SK-N-SH (cell line): ENCODE data around the gene JAK1. TPM values are rescaled to one million over a fixed set of nuclear protein-coding genes. Genes with fewer than 3 reads are reported as not detected.

Experiments used
- CTCF ChIA-PET: fragments of 300-600, 350-600 bp; formaldehyde crosslinking; extraction: SDS; loops from one replicate; lab custom pipeline; 2021; lab: Yijun Ruan, JAX
- POLR2A ChIA-PET: fragments of 350-600 bp; sonication (Branson Sonifier 250); formaldehyde crosslinking; extraction: SDS; loops from one replicate; lab custom pipeline; 2020; ENCODE audit warnings: antibody characterized with exemption, inconsistent platforms; lab: Yijun Ruan, JAX
- DNase-seq: peaks from one replicate; pipeline ENCODE4 v3.0.0; 2012
- H2AFZ ChIP-seq: fragments of 200-600 bp; sonication (generic); 2 replicates; pipeline ENCODE4 v1.8.1; 2016; ENCODE audit warnings: antibody characterized with exemption, mild to moderate bottlenecking, low read depth
- H3F3A ChIP-seq: fragments of 200-600 bp; sonication (generic); replicated peaks from 2 replicates; pipeline ENCODE3; 2016; ENCODE audit warnings: antibody characterized with exemption, mild to moderate bottlenecking; ENCODE audit not compliant: insufficient read depth
- H3K27ac ChIP-seq, 2 experiments: fragments of 200-500 bp in 1 of 2; fragments of 200-600 bp in 1 of 2; sonication (Bioruptor generic) in 1 of 2; sonication (generic), shearing (Covaris generic) in 1 of 2; 2 replicates each; pipeline versions ENCODE4 v1.5.1 to v1.6.1; 2014 to 2016; ENCODE audit warnings: low read depth in 2 of 2, inconsistent platforms in 1 of 2, low read length in 1 of 2, mild to moderate bottlenecking in 1 of 2, mixed read lengths in 1 of 2
- H3K27me3 ChIP-seq: fragments of 200-600 bp; sonication (generic), shearing (Covaris generic); 2 replicates; pipeline ENCODE4 v1.6.1; 2016; ENCODE audit warnings: mixed run types; ENCODE audit not compliant: insufficient read depth
- H3K36me3 ChIP-seq, 2 experiments: fragments of 200-500 bp in 1 of 2; fragments of 200-600 bp in 1 of 2; sonication (Bioruptor generic) in 1 of 2; sonication (generic) in 1 of 2; replicated peaks in 1 of 2; 2 replicates each; pipeline versions ENCODE3 to v1.5.1; 2014 to 2016; ENCODE audit warnings: low read length in 1 of 2, mild to moderate bottlenecking in 1 of 2; ENCODE audit not compliant: insufficient read depth in 2 of 2, control insufficient read depth in 1 of 2
- H3K4me1 ChIP-seq, 2 experiments: fragments of 200-500 bp in 1 of 2; fragments of 200-600 bp in 1 of 2; sonication (Bioruptor generic) in 1 of 2; sonication (generic), shearing (Covaris generic) in 1 of 2; 2 replicates each; pipeline versions ENCODE4 v1.5.1 to v1.6.1; 2014 to 2016; ENCODE audit warnings: low read depth in 1 of 2, low read length in 1 of 2, mixed run types in 1 of 2; ENCODE audit not compliant: insufficient read depth in 2 of 2, control insufficient read depth in 1 of 2
- H3K4me2 ChIP-seq: fragments of 200-600 bp; sonication (generic), shearing (Covaris generic); 2 replicates; pipeline ENCODE4 v1.6.1; 2017; ENCODE audit warnings: mixed run types
- H3K4me3 ChIP-seq, 2 experiments: fragments of 200-500 bp in 1 of 2; fragments of 200-600 bp in 1 of 2; sonication (Bioruptor generic) in 1 of 2; sonication (generic), shearing (Covaris generic) in 1 of 2; 2 replicates each; pipeline versions ENCODE4 v1.5.1 to v1.8.1; 2014 to 2016; ENCODE audit warnings: low read depth in 2 of 2, inconsistent platforms in 1 of 2, low read length in 1 of 2, mild to moderate bottlenecking in 1 of 2, mixed read lengths in 1 of 2, moderate library complexity in 1 of 2
- H3K79me2 ChIP-seq: fragments of 200-600 bp; sonication (generic); 2 replicates; pipeline ENCODE4 v1.8.1; 2017; ENCODE audit warnings: mild to moderate bottlenecking; ENCODE audit not compliant: insufficient read depth
- H3K9ac ChIP-seq: fragments of 200-600 bp; sonication (generic); 2 replicates; pipeline ENCODE4 v1.6.1; 2017; ENCODE audit warnings: mixed run types
- H3K9me2 ChIP-seq: fragments of 200-600 bp; sonication (generic); 2 replicates; pipeline ENCODE4 v1.6.1; 2017; ENCODE audit warnings: mixed run types
- H3K9me3 ChIP-seq: fragments of 200-600 bp; sonication (generic); 2 replicates; pipeline ENCODE4 v1.6.1; 2017; ENCODE audit warnings: mixed run types, mild to moderate bottlenecking, moderate library complexity
- H4K20me1 ChIP-seq: fragments of 200-600 bp; sonication (generic); 2 replicates; pipeline ENCODE4 v1.6.1; 2017; ENCODE audit warnings: mild to moderate bottlenecking, mixed run types; ENCODE audit not compliant: insufficient read depth
- CHD2 ChIP-seq: fragments of 150-350 bp; IDR thresholded peaks from 2 replicates; pipeline ENCODE4 v1.6.1; 2018; ENCODE audit warnings: low read length; ENCODE audit not compliant: partially characterized antibody
- EP300 ChIP-seq, 2 experiments: IDR thresholded peaks; 2 replicates each; pipeline versions ENCODE4 v1.4.0 to v1.6.1; 2012; ENCODE audit warnings: borderline replicate concordance in 1 of 2, low read depth in 1 of 2, low read length in 1 of 2
- EZH2phosphoT487 ChIP-seq: fragments of 200-600 bp; sonication (generic); IDR thresholded peaks from 2 replicates; pipeline ENCODE4 v1.6.1; 2017; ENCODE audit warnings: low read depth, mixed run types, mild to moderate bottlenecking, antibody characterized with exemption, moderate library complexity, borderline replicate concordance
- FOSL2 ChIP-seq: IDR thresholded peaks from 2 replicates; pipeline ENCODE4 v1.4.0; 2012; ENCODE audit warnings: low read depth, mild to moderate bottlenecking, moderate library complexity, borderline replicate concordance
- FOXM1 ChIP-seq: IDR thresholded peaks from 2 replicates; pipeline ENCODE4 v1.4.0; 2012; ENCODE audit warnings: low read depth, mild to moderate bottlenecking
- GABPA ChIP-seq: IDR thresholded peaks from 2 replicates; pipeline ENCODE4 v1.4.0; 2012; ENCODE audit warnings: low read depth, mild to moderate bottlenecking
- MEF2A ChIP-seq: IDR thresholded peaks from 2 replicates; pipeline ENCODE4 v1.4.0; 2012; ENCODE audit warnings: low read depth, borderline replicate concordance
- NRF1 ChIP-seq: IDR thresholded peaks from 2 replicates; pipeline ENCODE4 v1.6.1; 2012; ENCODE audit warnings: low read depth, mild to moderate bottlenecking, low read length
- POLR2AphosphoS5 ChIP-seq: IDR thresholded peaks from 2 replicates; pipeline ENCODE4 v1.6.1; 2012; ENCODE audit warnings: low read depth, low read length
- REST ChIP-seq: IDR thresholded peaks from 2 replicates; pipeline ENCODE4 v1.6.1; 2012; ENCODE audit warnings: mild to moderate bottlenecking, low read depth, low read length, moderate library complexity
- RFX5 ChIP-seq: IDR thresholded peaks from 2 replicates; pipeline ENCODE4 v1.6.1; 2012; ENCODE audit warnings: mild to moderate bottlenecking, improper control_type of control experiment, low read length
- RXRA ChIP-seq: IDR thresholded peaks from 2 replicates; pipeline ENCODE4 v1.4.0; 2012; ENCODE audit warnings: low read depth, mild to moderate bottlenecking, borderline replicate concordance
- SIN3A ChIP-seq: IDR thresholded peaks from 2 replicates; pipeline ENCODE4 v1.6.1; 2012; ENCODE audit warnings: low read depth, mild to moderate bottlenecking, low read length, moderate library complexity, borderline replicate concordance
- SMC3 ChIP-seq: IDR thresholded peaks from 2 replicates; pipeline ENCODE4 v1.6.1; 2012; ENCODE audit warnings: low read depth, low read length, improper control_type of control experiment
- TAF1 ChIP-seq: IDR thresholded peaks from 2 replicates; pipeline ENCODE4 v1.6.1; 2012; ENCODE audit warnings: low read depth, mild to moderate bottlenecking, low read length, moderate library complexity, borderline replicate concordance
- TCF12 ChIP-seq: IDR thresholded peaks from 2 replicates; pipeline ENCODE4 v1.4.0; 2012
- WGBS: methylation state at CpG from one replicate; pipeline ENCODE4 v1.1.6; 2017; ENCODE audit warnings: low lambda C conversion rate; 5-methylcytosine and 5-hydroxymethylcytosine counted together
- polyA plus RNA-seq, 3 experiments: library from polyadenylated mRNA; depleted of rRNA; stranded (reverse); fragments of >200 nt; gene quantifications; 2 replicates each; pipeline ENCODE4 v1.2.3, GENCODE V29; 2012
- TF ChIP-seq, protein P1 (sequence below): IDR thresholded peaks from 2 replicates; pipeline ENCODE4; 2012
- TF ChIP-seq, protein P2 (sequence below): IDR thresholded peaks from 2 replicates; pipeline ENCODE4 v1.4.0; 2012; ENCODE audit warnings: low read depth
- TF ChIP-seq, protein P3 (sequence below): fragments of 200-600 bp; sonication (generic); IDR thresholded peaks from 2 replicates; pipeline ENCODE4 v1.6.1; 2017; ENCODE audit warnings: antibody characterized with exemption, mild to moderate bottlenecking, moderate library complexity

The JAK1 gene
- polyA plus RNA-seq, 1 of the 3 experiments (the other 2 are of a cell fraction): 47.5 TPM

DNA sequence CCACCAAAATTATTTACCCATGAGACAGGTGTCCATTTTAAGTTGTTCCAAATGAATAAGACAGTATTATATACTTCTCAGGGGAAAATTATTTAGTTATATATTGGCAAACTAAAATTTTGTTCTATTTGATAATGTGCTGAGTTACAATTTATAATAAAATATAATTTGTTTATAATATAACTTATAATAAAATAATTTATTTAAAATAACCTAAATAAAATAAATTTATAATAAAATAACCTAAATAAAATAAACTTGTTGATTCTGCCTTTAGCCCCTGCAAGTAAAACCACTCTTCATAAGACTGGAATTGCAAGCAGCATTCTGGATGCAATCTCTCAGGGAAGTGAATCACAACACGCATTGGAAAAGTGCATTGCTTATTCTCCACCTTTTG lies 151.9 kb downstream of the JAK1 start:
- H3K4me2 ChIP-seq: no peak overlapping the region
- H4K20me1 ChIP-seq: no peaks in the 10 kb centered on the region
- H3K9me3 ChIP-seq: no peaks in the 10 kb centered on the region
- H3K36me3 ChIP-seq: peaks cover 3 to 6% of the 10 kb centered on the region in 2 experiments
- H3K4me3 ChIP-seq: no peak overlapping the region
- no peaks in the 10 kb centered on the region for H3K9me2 ChIP-seq
- POLR2A ChIA-PET: no interaction called here
- H2AFZ ChIP-seq: no peak overlapping the region
- H3K9ac ChIP-seq: no peak overlapping the region
- H3F3A ChIP-seq: no peaks in the 10 kb centered on the region
- H3K4me1 ChIP-seq: no peaks in the 10 kb centered on the region
- no peaks in the 10 kb centered on the region for H3K27me3 ChIP-seq
- no peaks in the 10 kb centered on the region for H3K79me2 ChIP-seq
- no peak for DNase-seq
- no peak overlapping the region for H3K27ac ChIP-seq
- 93% methylated on average over 1 of the region's 1 CpG for WGBS
- TF ChIP-seq, protein P1, sequence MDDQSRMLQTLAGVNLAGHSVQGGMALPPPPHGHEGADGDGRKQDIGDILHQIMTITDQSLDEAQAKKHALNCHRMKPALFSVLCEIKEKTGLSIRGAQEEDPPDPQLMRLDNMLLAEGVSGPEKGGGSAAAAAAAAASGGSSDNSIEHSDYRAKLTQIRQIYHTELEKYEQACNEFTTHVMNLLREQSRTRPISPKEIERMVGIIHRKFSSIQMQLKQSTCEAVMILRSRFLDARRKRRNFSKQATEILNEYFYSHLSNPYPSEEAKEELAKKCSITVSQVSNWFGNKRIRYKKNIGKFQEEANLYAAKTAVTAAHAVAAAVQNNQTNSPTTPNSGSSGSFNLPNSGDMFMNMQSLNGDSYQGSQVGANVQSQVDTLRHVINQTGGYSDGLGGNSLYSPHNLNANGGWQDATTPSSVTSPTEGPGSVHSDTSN: no peak
- TF ChIP-seq EZH2phosphoT487 (no peak), CHD2 (no peak), EP300 (IDR thresholded peaks at IDR 0.05; ENCODE audit: borderline replicate concordance in 1 of 2, low read depth in 1 of 2, low read length in 1 of 2) (no peak), TCF12 (no peak), GABPA (no peak), TAF1 (no peak), FOSL2 (no peak), SMC3 (no peak), POLR2AphosphoS5 (no peak), SIN3A (no peak), REST (no peak), NRF1 (no peak), RXRA (no peak), RFX5 (no peak), FOXM1 (no peak), MEF2A (no peak)
- TF ChIP-seq, protein P2, sequence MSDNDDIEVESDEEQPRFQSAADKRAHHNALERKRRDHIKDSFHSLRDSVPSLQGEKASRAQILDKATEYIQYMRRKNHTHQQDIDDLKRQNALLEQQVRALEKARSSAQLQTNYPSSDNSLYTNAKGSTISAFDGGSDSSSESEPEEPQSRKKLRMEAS: no peak
- TF ChIP-seq, protein P3, sequence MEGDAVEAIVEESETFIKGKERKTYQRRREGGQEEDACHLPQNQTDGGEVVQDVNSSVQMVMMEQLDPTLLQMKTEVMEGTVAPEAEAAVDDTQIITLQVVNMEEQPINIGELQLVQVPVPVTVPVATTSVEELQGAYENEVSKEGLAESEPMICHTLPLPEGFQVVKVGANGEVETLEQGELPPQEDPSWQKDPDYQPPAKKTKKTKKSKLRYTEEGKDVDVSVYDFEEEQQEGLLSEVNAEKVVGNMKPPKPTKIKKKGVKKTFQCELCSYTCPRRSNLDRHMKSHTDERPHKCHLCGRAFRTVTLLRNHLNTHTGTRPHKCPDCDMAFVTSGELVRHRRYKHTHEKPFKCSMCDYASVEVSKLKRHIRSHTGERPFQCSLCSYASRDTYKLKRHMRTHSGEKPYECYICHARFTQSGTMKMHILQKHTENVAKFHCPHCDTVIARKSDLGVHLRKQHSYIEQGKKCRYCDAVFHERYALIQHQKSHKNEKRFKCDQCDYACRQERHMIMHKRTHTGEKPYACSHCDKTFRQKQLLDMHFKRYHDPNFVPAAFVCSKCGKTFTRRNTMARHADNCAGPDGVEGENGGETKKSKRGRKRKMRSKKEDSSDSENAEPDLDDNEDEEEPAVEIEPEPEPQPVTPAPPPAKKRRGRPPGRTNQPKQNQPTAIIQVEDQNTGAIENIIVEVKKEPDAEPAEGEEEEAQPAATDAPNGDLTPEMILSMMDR: no peak
- TF ChIP-seq, all 33 proteins: peak for 0
- CTCF ChIA-PET: interaction anchor here (1.5 kb wide), 1 partner anchor 139 kb away, joined by 3 read pairs; no protein-coding TSS in a partner anchor
